Measurements from ENCODE around the gene SLC1A2. TPM values are rescaled to one million over a fixed set of nuclear protein-coding genes. Genes with fewer than 3 reads are reported as not detected.

The SLC1A2 gene
- 10 to 100 TPM in 1 of 3 donors, under 1 TPM in 2; 0.22 to 13.1 (median 0.37) TPM for polyA plus RNA-seq

DNA sequence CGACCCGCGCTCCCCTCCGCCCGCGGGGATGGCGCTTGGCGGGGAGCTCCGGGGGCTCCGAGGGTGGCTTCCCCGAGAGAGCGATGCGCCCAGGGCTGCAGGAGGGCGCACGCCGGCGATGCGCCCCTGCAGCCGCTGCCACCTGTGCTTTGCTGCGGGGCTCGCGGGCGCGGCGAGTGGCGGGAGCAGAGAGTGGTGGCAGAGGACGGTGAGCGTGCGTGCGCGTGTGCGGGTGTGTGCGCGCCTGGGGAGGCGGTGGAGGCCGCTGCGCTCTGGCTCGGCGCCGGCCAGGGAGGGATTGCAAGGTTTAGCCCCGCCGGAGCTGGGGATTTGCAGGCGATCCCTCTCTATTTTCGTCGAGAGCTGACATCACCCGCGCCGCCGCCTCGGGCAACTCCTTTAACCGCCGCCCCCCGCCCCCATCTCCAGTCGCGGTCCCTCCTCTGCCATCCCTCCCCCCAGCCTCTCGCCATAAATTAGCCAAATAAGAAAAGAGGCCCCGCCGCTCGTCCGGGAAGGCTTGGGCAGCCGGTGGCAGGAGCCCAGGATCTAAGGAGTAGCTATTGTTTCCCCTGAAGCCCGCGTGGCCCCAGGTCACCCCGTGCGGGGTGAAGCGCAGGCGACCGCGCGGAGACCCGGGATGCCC is at the start of gene SLC1A2:
SLC1A2 (minus strand) TSS at position 375 of the 646 bp plus-strand sequence. CDS start 592 bp downstream, outside the sequence.
- H3K27ac ChIP-seq (ENCODE audit: low read depth, low read length) = no peak within 1 kb of the TSS
- WGBS, 3 donors = 3 to 13% (median 5%) methylated on average over 51 to 71 of the region's 71 CpGs

DNA sequence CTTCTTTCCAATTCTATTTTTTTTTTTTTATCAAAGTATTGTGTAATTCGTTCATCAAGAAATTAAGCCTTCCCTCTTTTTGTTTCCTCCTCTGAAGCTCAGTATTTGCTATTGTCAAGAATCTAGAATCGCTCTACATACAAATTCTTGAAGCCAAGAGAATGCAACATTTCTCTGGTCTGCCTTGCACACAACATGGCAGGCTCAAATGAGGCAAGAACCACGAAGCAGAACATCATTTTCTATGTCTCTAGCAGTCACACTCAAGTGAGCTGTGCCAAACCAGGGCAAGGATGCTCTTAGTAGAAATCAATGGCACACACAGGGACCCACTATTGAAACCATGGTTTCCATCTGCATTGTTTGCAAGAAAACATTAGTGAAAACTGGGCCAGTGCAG is 46.7 kb upstream of the SLC1A2 start:
- WGBS, 3 donors = 75 to 90% (median 83%) methylated on average over 3 of the region's 3 CpGs
- H3K27ac ChIP-seq (ENCODE audit: low read depth, low read length) = no peak overlapping the region

DNA sequence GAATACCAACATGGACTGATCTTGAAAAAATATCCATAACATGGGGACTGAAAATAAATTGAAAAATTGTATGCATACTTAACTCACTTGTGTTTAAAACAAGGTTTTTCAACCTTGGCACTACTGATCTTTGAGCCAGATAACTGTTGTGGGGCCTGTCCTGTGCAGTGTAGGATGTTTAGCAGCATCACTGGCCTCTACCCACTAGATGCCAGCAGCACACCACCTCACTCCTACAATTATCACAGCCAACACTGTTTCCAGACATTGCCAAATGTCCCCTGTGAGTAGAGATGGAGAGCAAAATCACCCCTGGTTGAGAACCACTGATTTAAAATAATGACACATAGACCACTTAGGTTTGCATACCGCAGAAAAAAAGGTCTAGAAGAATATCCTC is 45.0 kb upstream of the SLC1A2 start:
- H3K27ac ChIP-seq (ENCODE audit: low read depth, low read length) = no peak overlapping the region
- 93 to 97% (median 96%) methylated on average over 1 of the region's 1 CpG for WGBS, 3 donors

DNA sequence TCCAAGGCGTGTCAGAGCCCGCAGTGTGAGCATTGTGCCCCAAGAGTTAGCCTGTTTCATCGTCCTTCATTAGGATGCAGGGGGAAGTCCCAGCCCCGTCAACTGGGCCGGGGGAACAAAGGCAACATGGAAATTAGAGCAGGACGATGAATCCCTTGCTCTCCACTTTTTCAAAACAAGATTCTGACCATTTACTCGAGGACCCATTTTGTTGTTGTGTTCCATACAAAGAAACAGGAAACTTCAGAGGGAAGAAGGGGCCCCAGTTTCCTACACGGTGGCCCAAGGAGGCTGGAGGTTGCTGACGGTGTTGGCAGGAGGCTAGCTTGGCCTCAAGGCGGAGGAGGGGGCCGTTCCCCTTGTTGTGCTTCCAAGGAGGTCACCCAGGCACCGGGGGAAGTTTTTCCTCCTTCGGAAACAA is 44.0 kb upstream of the SLC1A2 start:
- no peak overlapping the region for H3K27ac ChIP-seq (ENCODE audit: low read depth, low read length)
- 70 to 80% (median 72%) methylated on average over 13 of the region's 13 CpGs for WGBS, 3 donors

DNA sequence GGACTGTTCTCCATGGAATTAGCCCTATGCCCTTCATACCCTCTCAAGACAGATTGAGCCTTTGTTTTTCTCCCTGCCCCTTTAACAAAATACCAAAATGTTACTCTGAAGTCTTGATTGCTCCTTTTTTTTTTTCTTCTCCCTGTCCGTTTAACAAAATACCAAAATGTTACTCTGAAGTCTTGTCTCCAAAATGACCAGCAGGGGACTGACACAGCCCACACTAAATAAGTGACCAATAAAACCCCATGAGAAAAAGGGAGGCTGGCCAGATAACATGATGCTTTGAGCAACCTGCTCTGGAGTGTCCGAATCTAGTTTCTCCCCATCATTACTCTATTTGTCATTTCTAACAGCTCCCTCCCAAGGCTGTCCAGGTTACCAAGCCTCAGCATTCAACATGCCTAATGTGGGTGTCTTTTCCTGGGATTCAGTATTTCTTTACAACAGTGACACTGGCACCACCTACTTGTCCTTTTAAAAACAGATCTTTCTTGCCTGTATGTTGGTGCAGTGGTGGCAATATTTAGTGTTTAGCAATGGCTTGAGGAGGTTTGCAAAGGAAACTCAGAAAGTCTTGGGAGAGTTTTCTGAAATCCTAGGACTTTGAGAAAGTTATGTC is 42.7 kb upstream of the SLC1A2 start:
- H3K27ac ChIP-seq (ENCODE audit: low read depth, low read length) = no peak overlapping the region
- 42 to 75% (median 69%) methylated on average over 2 of the region's 2 CpGs for WGBS, 3 donors

DNA sequence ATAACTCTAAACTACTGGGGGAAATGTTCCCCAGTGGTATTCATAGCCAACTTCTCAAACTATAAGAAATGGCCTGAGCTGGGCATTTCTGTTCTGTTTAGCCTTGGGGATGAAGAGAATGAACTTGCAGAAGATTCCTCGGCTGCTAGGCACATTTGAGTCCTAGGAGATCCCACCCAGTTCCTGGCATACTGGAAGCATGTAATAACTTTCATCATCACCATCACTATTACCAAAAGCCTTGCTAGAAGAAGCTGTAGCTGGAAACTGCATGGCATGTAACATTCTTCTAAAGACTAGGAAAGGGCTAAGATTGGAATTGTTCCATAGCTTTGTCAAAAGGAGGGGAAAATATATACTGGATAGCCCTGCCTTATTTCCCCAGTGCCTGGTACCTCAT is 40.1 kb upstream of the SLC1A2 start:
- WGBS, 3 donors = 85 to 93% (median 86%) methylated on average over 1 of the region's 1 CpG

DNA sequence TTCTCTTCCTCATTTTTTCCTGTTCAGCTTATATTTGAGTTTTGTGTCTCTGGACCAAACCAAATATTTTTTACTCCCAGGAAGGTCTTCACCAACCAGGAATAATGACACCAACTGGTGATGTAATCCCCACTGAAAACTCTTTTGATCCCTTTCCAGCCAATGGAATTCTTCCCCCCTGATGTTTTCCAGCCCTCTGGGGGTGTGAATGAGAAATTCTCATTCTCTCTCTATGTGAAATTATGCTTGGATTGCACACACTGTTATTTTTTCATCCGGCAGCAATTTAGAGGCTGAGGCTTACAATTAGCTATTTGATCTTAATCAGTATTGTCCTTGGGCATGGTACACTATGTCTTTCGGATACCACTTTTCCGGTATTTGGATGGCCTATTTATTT is 39.5 kb upstream of the SLC1A2 start:
- WGBS, 3 donors = 60 to 84% (median 80%) methylated on average over 3 of the region's 3 CpGs
- no peak overlapping the region for H3K27ac ChIP-seq (ENCODE audit: low read depth, low read length)

More for the DNA sequence above, 40.1 kb upstream of the SLC1A2 start:
- H3K27ac ChIP-seq (ENCODE audit: low read depth, low read length) = no peak overlapping the region

DNA sequence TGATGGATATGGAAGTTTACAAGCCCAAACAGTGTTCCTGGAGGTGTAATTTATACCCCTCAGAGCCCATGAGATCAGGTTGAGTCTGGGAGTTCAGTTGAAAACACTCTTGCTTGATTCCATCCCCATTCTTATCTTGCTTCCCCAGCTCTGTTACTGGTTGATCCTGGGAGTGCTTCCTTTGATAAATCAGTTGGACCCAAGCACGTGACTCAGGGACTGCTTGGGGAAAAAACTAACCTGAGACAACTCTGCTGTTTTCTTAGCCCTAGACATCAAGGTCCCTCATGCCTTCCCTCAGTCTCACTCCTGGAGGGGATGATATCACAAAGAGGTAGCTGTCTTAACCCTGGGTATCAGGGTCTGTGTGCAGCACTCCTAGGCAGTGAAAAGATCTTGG is 35.0 kb upstream of the SLC1A2 start:
- WGBS, 3 donors = 41 to 56% (median 55%) methylated on average over 1 of the region's 1 CpG
- H3K27ac ChIP-seq (ENCODE audit: low read depth, low read length) = no peak overlapping the region

DNA sequence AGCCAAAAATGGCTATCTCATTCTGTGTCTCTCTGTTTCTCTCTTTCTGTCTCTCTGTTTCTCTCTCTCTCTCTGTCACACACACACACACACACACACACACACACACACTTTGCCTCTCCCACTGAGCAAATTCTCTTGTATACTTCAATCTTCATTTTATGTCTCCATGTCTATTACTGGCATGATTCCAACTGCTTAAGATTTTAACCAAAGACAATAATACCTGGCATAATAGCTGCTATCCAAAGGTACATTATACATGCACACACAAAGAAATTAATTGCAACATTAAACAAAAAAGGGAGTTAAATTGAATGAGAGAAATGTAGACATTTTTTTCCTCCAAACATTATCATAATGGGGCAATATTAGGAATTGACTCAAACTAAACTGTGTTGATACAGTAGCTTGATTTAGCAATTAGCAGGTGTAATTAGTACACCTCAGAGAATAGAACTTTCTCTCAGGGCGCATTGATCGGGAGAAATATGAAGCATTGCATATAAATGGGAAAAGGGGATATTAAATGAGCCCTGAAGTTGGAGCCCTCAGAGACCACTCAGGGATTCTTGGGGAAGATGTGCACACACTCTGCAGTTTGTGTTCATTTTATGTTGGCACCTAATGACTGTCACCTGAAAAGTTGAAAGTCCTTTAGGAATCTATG is 17.4 kb upstream of the SLC1A2 start:
- 91 to 99% (median 97%) methylated on average over 2 of the region's 2 CpGs for WGBS, 3 donors

DNA sequence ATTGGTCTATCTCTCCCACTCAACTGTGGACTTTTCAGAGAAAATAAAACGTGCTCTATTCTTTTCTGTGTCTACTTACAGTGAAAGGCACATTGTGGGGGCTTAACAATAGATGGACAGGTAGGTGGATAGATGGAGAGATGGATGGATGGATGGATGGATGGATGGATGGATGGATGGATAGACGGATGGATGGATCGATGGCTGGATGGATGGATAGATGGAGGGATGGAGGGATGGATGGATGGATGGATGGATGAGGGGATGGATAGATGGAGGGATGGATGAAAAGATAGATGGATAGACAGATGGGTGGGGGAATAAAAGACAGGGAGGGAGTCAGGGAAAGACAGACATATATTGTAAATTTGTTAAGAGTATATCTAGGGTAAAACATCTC is 14.2 kb upstream of the SLC1A2 start:
- H3K27ac ChIP-seq (ENCODE audit: low read depth, low read length) = no peak overlapping the region
- 69 to 79% (median 79%) methylated on average over 3 of the region's 3 CpGs for WGBS, 3 donors

More for the DNA sequence above, 17.4 kb upstream of the SLC1A2 start:
- no peak overlapping the region for H3K27ac ChIP-seq (ENCODE audit: low read depth, low read length)

DNA sequence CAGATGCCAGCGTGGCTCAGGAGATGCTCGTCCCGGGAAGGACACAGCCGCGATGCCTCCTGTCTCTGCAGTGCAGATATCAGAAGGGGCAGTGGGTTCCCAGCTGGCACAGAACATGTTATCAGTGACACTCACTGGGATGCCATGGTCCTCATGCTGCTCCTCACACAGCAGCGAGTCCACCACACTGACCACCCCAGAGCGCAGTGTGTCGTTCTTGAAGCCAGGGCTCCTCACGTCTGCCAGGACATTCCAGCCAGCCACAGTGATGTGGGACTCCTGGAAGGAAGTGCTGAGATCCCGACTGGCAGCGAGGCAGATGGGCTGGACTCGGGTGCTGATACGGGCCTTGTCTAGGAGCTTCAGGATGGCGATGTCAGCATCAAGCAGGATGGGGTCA is 13.1 kb upstream of the SLC1A2 start:
- WGBS, 3 donors = 88 to 94% (median 92%) methylated on average over 14 of the region's 14 CpGs
- no peak overlapping the region for H3K27ac ChIP-seq (ENCODE audit: low read depth, low read length)

DNA sequence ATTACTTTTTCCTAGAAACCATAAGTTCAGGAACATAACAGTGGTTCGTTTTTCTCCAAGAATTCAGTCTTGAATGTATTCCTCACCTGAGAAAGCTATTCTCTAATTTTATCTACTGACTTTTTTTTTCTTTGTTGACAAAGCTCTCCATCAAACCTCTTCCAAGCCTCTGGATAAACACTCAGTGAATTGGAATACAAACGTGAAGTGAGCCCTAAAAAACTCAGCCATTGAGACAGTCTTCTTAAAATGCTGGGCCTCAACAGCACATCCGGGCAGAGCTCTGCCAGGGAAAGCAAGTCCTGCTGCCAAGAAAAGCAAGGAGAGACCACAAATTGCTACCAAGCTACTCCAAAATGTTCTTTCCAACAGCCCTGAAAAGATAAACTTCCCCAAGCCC is 7.7 kb upstream of the SLC1A2 start:
- WGBS, 3 donors = 35 to 47% (median 36%) methylated on average over 3 of the region's 3 CpGs
- H3K27ac ChIP-seq (ENCODE audit: low read depth, low read length) = no peak overlapping the region

DNA sequence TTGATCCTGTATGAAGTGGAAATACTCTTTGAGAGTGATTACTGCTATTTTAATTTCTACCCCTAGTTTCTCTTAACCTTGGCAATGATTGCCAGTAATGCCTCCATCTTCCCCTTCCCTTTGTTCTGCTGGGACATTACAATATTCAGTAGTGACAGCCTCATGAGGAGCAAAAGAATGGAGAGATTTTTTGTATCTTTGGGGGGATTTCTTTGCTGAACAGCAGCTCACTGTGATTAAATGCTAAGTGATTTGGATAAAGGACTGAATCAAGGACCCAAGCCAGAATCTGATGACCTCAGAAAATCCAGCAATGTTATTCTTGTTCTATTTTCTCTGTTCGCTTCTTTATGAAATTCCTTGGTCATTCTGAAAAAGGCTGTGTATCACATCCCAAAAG is 7.0 kb upstream of the SLC1A2 start:
- WGBS, 3 donors = 67 to 83% (median 81%) methylated on average over 1 of the region's 1 CpG
- H3K27ac ChIP-seq (ENCODE audit: low read depth, low read length) = no peak overlapping the region

DNA sequence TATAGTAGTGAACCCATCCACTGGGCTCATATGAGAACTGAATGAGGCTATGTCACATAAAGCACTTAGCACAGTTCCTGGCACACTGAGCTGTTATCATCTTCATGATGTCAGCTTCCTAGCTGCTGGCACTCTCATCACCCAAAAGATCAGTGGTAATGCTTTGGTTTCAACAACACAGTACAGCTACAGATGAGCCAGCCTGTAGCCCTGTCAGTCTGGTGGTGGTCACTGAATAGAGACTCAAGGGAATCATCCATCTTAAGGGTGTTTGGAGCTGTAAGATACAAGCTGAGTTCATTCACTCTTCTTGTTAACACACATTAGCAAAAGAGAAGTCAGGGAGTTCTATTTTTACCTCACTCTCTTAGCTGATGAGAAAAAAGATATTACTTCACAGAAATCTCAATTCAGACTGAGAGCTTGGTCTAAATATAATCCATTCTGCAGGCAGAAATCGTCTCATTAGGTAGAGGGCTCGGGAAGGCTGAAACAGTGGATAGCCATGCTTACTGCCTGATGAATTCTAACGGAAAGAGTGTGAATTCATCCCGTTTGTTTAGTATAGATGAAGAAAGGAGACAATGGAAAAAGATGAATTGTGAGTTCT is 6.3 kb upstream of the SLC1A2 start:
- H3K27ac ChIP-seq (ENCODE audit: low read depth, low read length) = no peak overlapping the region
- WGBS, 3 donors = 67 to 78% (median 68%) methylated on average over 4 of the region's 4 CpGs

DNA sequence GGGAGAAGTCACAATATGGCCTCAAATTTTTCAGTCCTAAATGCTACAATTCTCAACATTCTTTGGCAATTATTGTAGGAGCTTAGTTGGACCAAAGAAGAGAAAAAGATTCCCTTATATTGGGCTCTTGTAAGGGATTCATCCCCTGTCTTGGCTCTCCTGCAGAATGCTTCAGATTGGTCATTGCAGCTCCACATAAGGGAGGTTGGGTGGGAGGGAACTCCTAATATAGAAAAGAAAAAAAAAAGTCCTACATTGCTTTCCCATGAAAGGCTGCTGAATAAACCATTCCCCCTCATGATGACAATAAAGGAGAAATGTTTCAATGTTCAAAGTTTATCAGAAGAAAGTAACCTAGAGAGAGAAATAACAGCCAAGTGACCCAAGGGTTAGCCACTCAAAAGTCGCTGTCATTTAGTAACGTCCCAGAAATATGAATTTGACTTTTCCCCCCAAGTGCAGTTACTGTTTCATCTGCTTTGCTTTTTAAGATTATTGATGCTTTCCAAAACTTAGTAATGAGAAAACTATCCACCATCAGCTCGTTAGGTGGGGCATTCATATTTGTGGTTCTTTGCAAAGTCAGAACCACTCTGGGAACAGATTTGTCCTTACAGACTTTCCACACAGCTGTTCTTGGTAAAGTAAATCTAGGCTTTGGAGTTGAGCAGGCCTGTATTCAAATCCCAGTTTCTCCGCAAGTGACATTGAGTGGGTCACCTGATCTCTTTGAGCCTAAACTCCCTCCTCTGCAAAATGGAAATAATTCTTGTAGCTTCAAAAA is 5.0 kb upstream of the SLC1A2 start:
- WGBS, 3 donors = 59 to 67% (median 62%) methylated on average over 4 of the region's 4 CpGs

DNA sequence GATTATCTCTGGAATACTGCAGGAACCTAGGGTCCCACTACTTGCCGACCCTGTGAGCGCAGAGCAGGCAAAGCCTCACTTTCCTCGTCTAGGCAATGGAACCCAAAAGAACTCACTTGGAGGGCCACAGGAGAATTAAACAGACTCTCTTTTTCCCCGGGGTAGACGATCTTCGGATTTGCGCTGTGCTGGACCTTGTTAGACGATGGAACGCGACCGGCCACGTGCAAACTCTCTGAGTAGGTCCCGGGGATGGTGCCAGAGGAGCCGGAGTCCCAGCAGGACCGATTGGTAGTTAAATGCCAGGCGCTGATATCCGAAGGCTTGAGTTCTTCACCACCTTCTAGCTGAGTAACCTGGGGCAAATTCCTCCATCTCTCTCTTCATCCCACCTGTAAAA is 1.0 kb upstream of the SLC1A2 start:
- WGBS, 3 donors = 15 to 24% (median 18%) methylated on average over 17 of the region's 17 CpGs
- H3K27ac ChIP-seq (ENCODE audit: low read depth, low read length) = no peak overlapping the region

More for the DNA sequence above, 5.0 kb upstream of the SLC1A2 start:
- H3K27ac ChIP-seq (ENCODE audit: low read depth, low read length) = no peak overlapping the region

DNA sequence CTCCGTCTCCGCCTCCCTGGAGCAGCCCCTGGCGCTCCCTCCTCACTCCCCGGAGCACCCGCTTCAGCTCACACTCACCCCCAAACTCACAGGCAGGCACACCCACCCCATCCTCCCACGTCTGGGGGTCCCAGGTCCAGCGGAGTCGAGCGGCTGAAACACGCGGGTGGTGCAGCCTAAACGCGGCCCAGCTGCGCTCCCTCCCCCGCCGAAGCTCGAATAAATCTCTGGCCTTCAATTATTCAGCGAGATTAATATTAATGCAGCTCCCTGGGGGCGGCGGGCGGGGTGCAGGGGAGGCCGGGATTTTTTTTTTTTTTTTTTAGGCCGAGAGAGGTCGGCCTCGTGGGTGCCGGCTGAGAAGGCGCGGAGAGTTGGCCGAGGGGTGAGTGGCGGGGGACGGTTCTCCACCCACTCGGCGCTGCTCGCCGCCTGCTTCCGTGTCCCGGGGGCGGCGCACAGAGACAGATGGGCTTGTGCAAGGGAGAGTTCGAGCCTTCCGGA is 524 bp upstream of the SLC1A2 start:
- no peak overlapping the region for H3K27ac ChIP-seq (ENCODE audit: low read depth, low read length)
- WGBS, 3 donors = 1 to 6% (median 2%) methylated on average over 39 to 41 of the region's 41 CpGs
